ENCODE results near the gene GCA.

GRCh38 chr2:162401871-162402270, 57.9 kb downstream of the GCA start:
- TF ChIP-seq ZNF274 (IDR thresholded peaks at IDR 0.05; ENCODE audit: borderline replicate concordance, extremely low read depth, low read length) (no peak), CTCF (IDR thresholded peaks at IDR 0.05; ENCODE audit: control extremely low read depth in 1 of 3, insufficient read depth in 1 of 3, low read depth in 1 of 3, low read length in 3 of 3) (no peak), EZH2 (IDR thresholded peaks at IDR 0.05; ENCODE audit: low read depth, low read length, severe bottlenecking) (no peak), CREB1 (IDR thresholded peaks at IDR 0.05) (no peak), USF2 (IDR thresholded peaks at IDR 0.05; ENCODE audit: low read length) (no peak), CBX5 (IDR thresholded peaks at IDR 0.05; ENCODE audit: low read depth, low read length) (no peak), EP300 (IDR thresholded peaks at IDR 0.05; ENCODE audit: borderline replicate concordance in 1 of 2, low read depth in 2 of 2, low read length in 2 of 2) (no peak)

All from H1 (cell line).